NT2/D1 (cell line): ENCODE data around the gene GNAL.

Experiments
- DNase-seq: peaks from one replicate; pipeline ENCODE4 v3.0.0-alpha.2; 2011; ENCODE audit warnings: low read depth, low spot score
- H3K27me3 ChIP-seq: 2 replicates; pipeline ENCODE4 v1.6.0; 2011; ENCODE audit warnings: mild to moderate bottlenecking; ENCODE audit not compliant: insufficient read length, insufficient read depth
- H3K36me3 ChIP-seq: 2 replicates; pipeline ENCODE4 v1.6.1; 2011; ENCODE audit warnings: mild to moderate bottlenecking, low read length, mixed read lengths; ENCODE audit not compliant: insufficient read depth, insufficient read length
- H3K4me1 ChIP-seq: 2 replicates; pipeline ENCODE4 v1.5.1; 2011; ENCODE audit not compliant: insufficient read depth, insufficient read length
- H3K4me3 ChIP-seq: 2 replicates; pipeline ENCODE4 v1.5.1; 2011; ENCODE audit warnings: low read depth; ENCODE audit not compliant: insufficient read length
- H3K9ac ChIP-seq: 2 replicates; pipeline ENCODE4 v1.6.0; 2011; ENCODE audit warnings: low read depth; ENCODE audit not compliant: insufficient read length
- H3K9me3 ChIP-seq: 2 replicates; pipeline ENCODE4 v1.5.1; 2011; ENCODE audit warnings: mild to moderate bottlenecking, low read length; ENCODE audit not compliant: insufficient read depth
- SUZ12 ChIP-seq: IDR thresholded peaks from 2 replicates; pipeline ENCODE4 v1.6.1; 2011; ENCODE audit not compliant: insufficient read length, insufficient read depth; ENCODE audit errors: extremely low read depth
- YY1 ChIP-seq: IDR thresholded peaks from 2 replicates; pipeline ENCODE4 v1.6.1; 2011; ENCODE audit not compliant: insufficient read length, insufficient read depth
- ZNF274 ChIP-seq: IDR thresholded peaks from 2 replicates; pipeline ENCODE4 v1.6.1; 2011; ENCODE audit warnings: mild to moderate bottlenecking, low read depth, low read length

GNAL gene

GRCh38 chr18:11761553-11761952 is 72.5 kb downstream of the GNAL start:
- H3K9me3 ChIP-seq, result no peaks in the 10 kb centered on the region
- H3K4me3 ChIP-seq, result no peak overlapping the region
- no peak overlapping the region for H3K9ac ChIP-seq
- DNase-seq, result peak; percentile 20
- H3K4me1 ChIP-seq, result peaks cover 6% of the 10 kb centered on the region
- H3K36me3 ChIP-seq, result no peaks in the 10 kb centered on the region
- H3K27me3 ChIP-seq, result no peaks in the 10 kb centered on the region
- TF ChIP-seq SUZ12, result no peak
- TF ChIP-seq ZNF274, result no peak
- TF ChIP-seq YY1, result no peak

GRCh38 chr18:11762429-11762828 is 73.4 kb downstream of the GNAL start:
- TF ChIP-seq YY1 (no peak), ZNF274 (no peak), SUZ12 (no peak)

GRCh38 chr18:11767329-11767728 is 78.3 kb downstream of the GNAL start:
- Histone ChIP-seq H3K27me3 (no peaks in the 10 kb centered on the region), H3K9ac (no peak overlapping the region), H3K36me3 (no peaks in the 10 kb centered on the region), H3K9me3 (no peaks in the 10 kb centered on the region), H3K4me1 (peaks cover 5% of the 10 kb centered on the region), H3K4me3 (no peak overlapping the region)
- DNase-seq, result no peak
- TF ChIP-seq ZNF274 (no peak), SUZ12 (no peak), YY1 (no peak)

More at GRCh38 chr18:11762429-11762828, 73.4 kb downstream of the GNAL start:
- no peak overlapping the region for H3K4me3 ChIP-seq
- H3K27me3 ChIP-seq, result no peaks in the 10 kb centered on the region
- H3K9ac ChIP-seq, result no peak overlapping the region
- DNase-seq, result no peak
- H3K4me1 ChIP-seq, result peaks cover 11% of the 10 kb centered on the region
- no peaks in the 10 kb centered on the region for H3K9me3 ChIP-seq
- no peaks in the 10 kb centered on the region for H3K36me3 ChIP-seq

GRCh38 chr18:11767935-11768334 is 78.9 kb downstream of the GNAL start:
- Histone ChIP-seq H3K9me3 (no peaks in the 10 kb centered on the region), H3K36me3 (no peaks in the 10 kb centered on the region), H3K4me3 (no peak overlapping the region), H3K4me1 (peaks cover 5% of the 10 kb centered on the region), H3K27me3 (no peaks in the 10 kb centered on the region), H3K9ac (no peak overlapping the region)
- TF ChIP-seq YY1, result no peak
- no peak for TF ChIP-seq SUZ12
- no peak for TF ChIP-seq ZNF274
- DNase-seq, result no peak

- no peak for TF ChIP-seq YY1
- TF ChIP-seq SUZ12, result no peak
- no peak for TF ChIP-seq ZNF274
- no peaks in the 10 kb centered on the region for H3K4me1 ChIP-seq
- H3K9me3 ChIP-seq, result no peaks in the 10 kb centered on the region
- no peaks in the 10 kb centered on the region for H3K27me3 ChIP-seq
- no peak for DNase-seq
- H3K4me3 ChIP-seq, result no peak overlapping the region
- H3K36me3 ChIP-seq, result no peaks in the 10 kb centered on the region
- H3K9ac ChIP-seq, result no peak overlapping the region
Measured at GRCh38 chr18:11775436-11776174, 86.5 kb downstream of the GNAL start.

- no peaks in the 10 kb centered on the region for H3K36me3 ChIP-seq
- no peaks in the 10 kb centered on the region for H3K27me3 ChIP-seq
- H3K4me1 ChIP-seq, result peaks cover 3% of the 10 kb centered on the region
- no peak for TF ChIP-seq YY1
- TF ChIP-seq ZNF274, result no peak
- no peak for TF ChIP-seq SUZ12
- no peak overlapping the region for H3K9ac ChIP-seq
- H3K4me3 ChIP-seq, result no peak overlapping the region
- DNase-seq, result no peak
- H3K9me3 ChIP-seq, result no peaks in the 10 kb centered on the region
Measured at GRCh38 chr18:11780042-11780441, 91.0 kb downstream of the GNAL start.

- Histone ChIP-seq H3K4me3 (no peak overlapping the region), H3K36me3 (no peaks in the 10 kb centered on the region), H3K4me1 (peaks cover 3% of the 10 kb centered on the region), H3K9me3 (no peaks in the 10 kb centered on the region), H3K27me3 (no peaks in the 10 kb centered on the region), H3K9ac (no peak overlapping the region)
- TF ChIP-seq ZNF274 (no peak), SUZ12 (no peak), YY1 (no peak)
- DNase-seq, result no peak
Measured at GRCh38 chr18:11783716-11784331, 94.8 kb downstream of the GNAL start.
